Endodermal cell (in vitro differentiated cells): ENCODE data around the gene ZNF618. TPM values are rescaled to one million over a fixed set of nuclear protein-coding genes. Genes with fewer than 3 reads are reported as not detected.

Experiments
- DNase-seq: peaks from one replicate; pipeline ENCODE4 v3.0.0-alpha.2; 2017
- H3K27ac ChIP-seq: 2 replicates; pipeline ENCODE4 v1.5.1; 2013; ENCODE audit warnings: mild to moderate bottlenecking, low read depth, low read length, moderate library complexity
- H3K27me3 ChIP-seq: 2 replicates; pipeline ENCODE4 v1.6.1; 2013; ENCODE audit warnings: mild to moderate bottlenecking, low read length, moderate library complexity; ENCODE audit not compliant: insufficient read depth, control insufficient read depth, poor library complexity, severe bottlenecking
- H3K36me3 ChIP-seq: 2 replicates; pipeline ENCODE4 v1.7.0; 2013; ENCODE audit warnings: mild to moderate bottlenecking, low read length, moderate library complexity; ENCODE audit not compliant: control insufficient read depth, insufficient read depth
- H3K4me1 ChIP-seq: one replicate; pipeline ENCODE4 v1.7.0; 2013; ENCODE audit warnings: low read length; ENCODE audit not compliant: control insufficient read depth, insufficient read depth
- H3K4me3 ChIP-seq: 2 replicates; pipeline ENCODE4 v1.5.1; 2013; ENCODE audit warnings: mild to moderate bottlenecking, low read length, moderate library complexity
- H3K9ac ChIP-seq: 2 replicates; pipeline ENCODE4 v1.6.1; 2013; ENCODE audit warnings: mild to moderate bottlenecking, low read length, moderate library complexity; ENCODE audit not compliant: poor library complexity, severe bottlenecking; ENCODE audit errors: extremely low read depth
- H3K9me3 ChIP-seq: 2 replicates; pipeline ENCODE4 v1.6.1; 2013; ENCODE audit warnings: mild to moderate bottlenecking, low read length, moderate library complexity; ENCODE audit not compliant: control insufficient read depth
- H3K27ac Mint-ChIP-seq: 2 replicates; pipeline ENCODE4 v1.8.0; 2020; ENCODE audit warnings: mixed read lengths
- H3K27me3 Mint-ChIP-seq: 2 replicates; pipeline ENCODE4 v1.8.0; 2021; ENCODE audit warnings: mild to moderate bottlenecking, mixed read lengths; ENCODE audit not compliant: insufficient read depth
- H3K36me3 Mint-ChIP-seq: 2 replicates; pipeline ENCODE4 v1.8.0; 2020; ENCODE audit warnings: low read depth, mixed read lengths
- H3K4me1 Mint-ChIP-seq: 2 replicates; pipeline ENCODE4 v1.8.0; 2020; ENCODE audit warnings: mixed read lengths
- H3K4me3 Mint-ChIP-seq: 2 replicates; pipeline ENCODE4 v1.8.0; 2020; ENCODE audit warnings: mild to moderate bottlenecking, moderate library complexity, mixed read lengths
- H3K9me3 Mint-ChIP-seq: 2 replicates; pipeline ENCODE4 v1.8.0; 2020; ENCODE audit warnings: mild to moderate bottlenecking, mixed read lengths
- WGBS, 2 experiments: methylation state at CpG; one replicate each; pipeline versions ENCODE4 v1.1.5 to v1.1.7; 2013; ENCODE audit warnings: missing lambda C conversion rate in 2 of 2, mixed read lengths in 1 of 2; ENCODE audit not compliant: insufficient coverage in 1 of 2, insufficient read length in 1 of 2; 5-methylcytosine and 5-hydroxymethylcytosine counted together
- total RNA-seq, 2 donors: library from RNA; stranded (reverse); fragmentation: NEBNext Ultra II Directional in 1 of 2; extraction: Animal tissue kit (Norgen Biotek cat#: 25700) in 1 of 2; gene quantifications; 2 replicates in 1 of 2; 3 replicates in 1 of 2; pipeline ENCODE4 v1.2.1, GENCODE V29; 2021
- TF ChIP-seq, protein P1 (sequence below): fragments of 200-600 bp; sonication (generic); conservative IDR thresholded peaks from 2 replicates; pipeline ENCODE4 v1.5.0; 2021; ENCODE audit warnings: antibody characterized with exemption, mild to moderate bottlenecking

Gene ZNF618
- total RNA-seq, 2 donors from 2014 or later, result 34.5 to 37.5 TPM

DNA sequence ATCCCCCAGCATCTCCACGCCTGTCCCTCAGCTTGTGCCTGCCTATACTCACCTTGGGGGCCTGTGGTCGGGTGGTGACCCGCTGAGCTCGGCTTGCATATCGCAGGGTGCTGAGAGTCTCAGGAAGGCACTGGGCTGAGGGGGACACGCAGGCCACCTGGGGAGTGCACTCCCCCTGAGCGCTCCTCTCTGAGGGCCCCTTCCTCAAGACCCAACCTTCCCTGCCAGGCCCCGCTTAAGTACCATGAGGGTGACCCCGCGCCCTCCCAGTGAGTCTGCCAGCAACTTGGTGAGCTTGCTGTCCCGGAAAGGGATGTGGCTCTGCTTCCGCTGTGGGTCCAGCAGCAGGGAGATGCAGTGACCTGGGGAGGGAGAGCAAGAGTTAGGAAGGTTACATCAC lies 218.9 kb downstream of the ZNF618 start:
- Histone ChIP-seq H3K27ac (no peak overlapping the region), H3K9me3 (no peaks in the 10 kb centered on the region), H3K9ac (no peak overlapping the region), H3K4me3 (no peak overlapping the region), H3K36me3 (no peaks in the 10 kb centered on the region), H3K27me3 (peaks cover 39% of the 10 kb centered on the region), H3K4me1 (no peaks in the 10 kb centered on the region)
- Mint-ChIP-seq H3K36me3 (peaks cover 6% of the 10 kb centered on the region), H3K27ac (no peak overlapping the region), H3K4me1 (peaks cover 10% of the 10 kb centered on the region), H3K9me3 (no peaks in the 10 kb centered on the region), H3K4me3 (no peak overlapping the region), H3K27me3 (peaks cover 33% of the 10 kb centered on the region)
- WGBS, 2 experiments, result 94 to 95% methylated on average over 11 to 12 of the region's 12 CpGs
- TF ChIP-seq, protein P1, sequence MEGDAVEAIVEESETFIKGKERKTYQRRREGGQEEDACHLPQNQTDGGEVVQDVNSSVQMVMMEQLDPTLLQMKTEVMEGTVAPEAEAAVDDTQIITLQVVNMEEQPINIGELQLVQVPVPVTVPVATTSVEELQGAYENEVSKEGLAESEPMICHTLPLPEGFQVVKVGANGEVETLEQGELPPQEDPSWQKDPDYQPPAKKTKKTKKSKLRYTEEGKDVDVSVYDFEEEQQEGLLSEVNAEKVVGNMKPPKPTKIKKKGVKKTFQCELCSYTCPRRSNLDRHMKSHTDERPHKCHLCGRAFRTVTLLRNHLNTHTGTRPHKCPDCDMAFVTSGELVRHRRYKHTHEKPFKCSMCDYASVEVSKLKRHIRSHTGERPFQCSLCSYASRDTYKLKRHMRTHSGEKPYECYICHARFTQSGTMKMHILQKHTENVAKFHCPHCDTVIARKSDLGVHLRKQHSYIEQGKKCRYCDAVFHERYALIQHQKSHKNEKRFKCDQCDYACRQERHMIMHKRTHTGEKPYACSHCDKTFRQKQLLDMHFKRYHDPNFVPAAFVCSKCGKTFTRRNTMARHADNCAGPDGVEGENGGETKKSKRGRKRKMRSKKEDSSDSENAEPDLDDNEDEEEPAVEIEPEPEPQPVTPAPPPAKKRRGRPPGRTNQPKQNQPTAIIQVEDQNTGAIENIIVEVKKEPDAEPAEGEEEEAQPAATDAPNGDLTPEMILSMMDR, result no peak
- DNase-seq, result peak; percentile 29

DNA sequence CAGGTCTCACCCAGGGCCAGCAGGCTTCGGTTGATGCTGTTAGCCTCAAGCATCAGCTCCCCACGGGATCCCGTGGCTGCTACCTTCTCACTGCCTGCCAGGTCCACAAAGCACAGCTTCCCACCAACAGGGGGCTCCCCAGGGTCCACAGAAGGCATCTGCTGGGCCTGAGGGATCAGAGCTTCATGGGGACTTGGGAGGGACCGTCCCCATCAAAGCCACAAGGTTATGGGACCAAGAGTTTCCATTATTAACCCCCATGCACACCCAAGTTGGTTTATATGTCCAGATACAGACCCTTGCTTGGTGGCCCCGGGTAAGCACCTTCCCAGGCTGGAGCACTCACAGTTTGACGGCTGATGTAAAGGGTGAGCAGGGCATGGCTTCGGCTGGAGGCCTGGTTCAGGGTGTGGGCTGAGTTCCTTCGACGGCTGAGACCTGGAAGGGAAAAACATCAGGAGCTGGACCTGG lies 220.0 kb downstream of the ZNF618 start:
- H3K27ac Mint-ChIP-seq, result no peak overlapping the region
- H3K36me3 ChIP-seq, result no peaks in the 10 kb centered on the region
- peaks cover 49% of the 10 kb centered on the region for H3K27me3 ChIP-seq
- H3K27ac ChIP-seq, result no peak overlapping the region
- H3K4me3 ChIP-seq, result no peak overlapping the region
- peaks cover 44% of the 10 kb centered on the region for H3K27me3 Mint-ChIP-seq
- peaks cover 6% of the 10 kb centered on the region for H3K36me3 Mint-ChIP-seq
- H3K4me3 Mint-ChIP-seq, result no peak overlapping the region
- peaks cover 12% of the 10 kb centered on the region for H3K4me1 Mint-ChIP-seq
- H3K4me1 ChIP-seq, result no peaks in the 10 kb centered on the region
- peak; percentile 86 for DNase-seq
- TF ChIP-seq, protein P1, result peak; percentile 79
- no peaks in the 10 kb centered on the region for H3K9me3 Mint-ChIP-seq
- 77 to 84% methylated on average over 7 to 9 of the region's 9 CpGs for WGBS, 2 experiments
- no peaks in the 10 kb centered on the region for H3K9me3 ChIP-seq
- no peak overlapping the region for H3K9ac ChIP-seq

DNA sequence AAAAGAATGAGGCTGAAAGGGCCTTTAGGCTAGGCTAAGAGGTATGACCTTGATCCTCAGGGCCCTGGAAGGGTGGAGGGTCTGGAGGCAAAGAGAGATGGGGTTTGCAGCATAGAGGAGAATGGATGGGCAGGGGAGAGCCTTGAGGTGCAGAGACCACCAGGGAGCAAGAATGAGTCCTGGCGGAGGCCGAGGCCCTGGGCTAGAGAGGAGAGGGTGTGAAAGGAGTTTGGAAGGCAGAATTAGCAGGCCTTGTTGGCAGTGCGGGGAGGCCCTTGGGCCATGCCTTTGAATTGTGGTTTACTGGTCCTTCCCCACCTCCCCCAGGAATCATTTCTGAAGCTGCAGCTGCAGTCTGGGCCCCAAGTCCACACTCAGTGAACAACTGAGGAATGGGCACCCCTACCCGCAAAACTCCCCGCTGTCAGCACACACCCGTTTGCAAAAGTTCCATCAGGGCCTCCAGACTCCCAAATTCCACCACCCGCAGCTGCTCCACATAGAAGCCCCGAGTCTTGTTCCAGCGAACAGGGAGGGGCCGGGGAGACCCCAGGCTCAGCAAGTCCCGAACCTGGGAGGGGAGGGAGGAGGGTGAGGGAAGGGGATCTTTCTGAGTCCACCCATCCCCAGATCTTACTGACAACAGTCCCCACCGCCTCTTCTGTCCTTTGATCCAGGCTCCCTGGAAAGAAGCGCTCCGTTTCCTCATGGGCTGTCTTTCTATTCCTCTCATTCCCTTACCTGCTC lies 220.9 kb downstream of the ZNF618 start:
- H3K9ac ChIP-seq, result no peak overlapping the region
- no peak overlapping the region for H3K27ac Mint-ChIP-seq

More for the DNA sequence above, 220.9 kb downstream of the ZNF618 start:
- Histone ChIP-seq H3K4me1 (no peaks in the 10 kb centered on the region), H3K27ac (no peak overlapping the region), H3K36me3 (no peaks in the 10 kb centered on the region), H3K27me3 (peaks cover 49% of the 10 kb centered on the region), H3K9me3 (peaks cover 6% of the 10 kb centered on the region), H3K4me3 (peak overlapping the region; percentile 75)
- peak overlapping the region; percentile 54 for H3K4me3 Mint-ChIP-seq
- TF ChIP-seq, protein P1, result no peak
- peaks cover 53% of the 10 kb centered on the region for H3K27me3 Mint-ChIP-seq
- peaks cover 12% of the 10 kb centered on the region for H3K4me1 Mint-ChIP-seq
- peaks cover 6% of the 10 kb centered on the region for H3K36me3 Mint-ChIP-seq
- 75 to 85% methylated on average over 5 to 13 of the region's 14 CpGs for WGBS, 2 experiments
- peaks cover 6% of the 10 kb centered on the region for H3K9me3 Mint-ChIP-seq
- DNase-seq, result peak; percentile 50
